Parathyroid adenoma (tissue), 2 donors: ENCODE measurements around the gene DNAJC28.
"Not testable (repeated sequence)": the region's sequence is repeated elsewhere in the genome, so short reads cannot be mapped to it uniquely, and the experiment has no call there.

Experiments used
- H2AFZ ChIP-seq: fragments of 300-600 bp; sonication (generic); one replicate; pipeline ENCODE4 v1.7.0; 2017; ENCODE audit warnings: antibody characterized with exemption, mild to moderate bottlenecking
- H3K27ac ChIP-seq: fragments of 300-600 bp; sonication (generic); one replicate; pipeline ENCODE4 v1.7.0; 2017
- H3K27me3 ChIP-seq: fragments of 300-600 bp; sonication (generic); one replicate; pipeline ENCODE4 v1.7.0; 2017; ENCODE audit warnings: low read length; ENCODE audit not compliant: control insufficient read depth, insufficient read depth
- H3K36me3 ChIP-seq: fragments of 300-600 bp; sonication (generic); one replicate; pipeline ENCODE4 v1.7.0; 2017; ENCODE audit warnings: low read length; ENCODE audit not compliant: control insufficient read depth, insufficient read depth
- H3K4me1 ChIP-seq: fragments of 300-600 bp; sonication (generic); one replicate; pipeline ENCODE4 v1.7.0; 2017; ENCODE audit warnings: control low read depth
- H3K4me2 ChIP-seq: fragments of 300-600 bp; sonication (generic); one replicate; pipeline ENCODE4 v1.7.0; 2017; ENCODE audit warnings: low read length
- H3K4me3 ChIP-seq: fragments of 300-600 bp; sonication (generic); one replicate; pipeline ENCODE4 v1.7.0; 2017; ENCODE audit warnings: low read depth, low read length
- H3K79me2 ChIP-seq: fragments of 300-600 bp; sonication (generic); one replicate; pipeline ENCODE4 v1.7.0; 2017; ENCODE audit warnings: control low read depth
- H3K9ac ChIP-seq: fragments of 300-600 bp; sonication (generic); one replicate; pipeline ENCODE4 v1.7.0; 2017; ENCODE audit warnings: mild to moderate bottlenecking
- H3K9me3 ChIP-seq: fragments of 300-600 bp; sonication (generic); one replicate; pipeline ENCODE4 v1.7.0; 2017; ENCODE audit warnings: low read length; ENCODE audit not compliant: control insufficient read depth
- TF ChIP-seq, protein P1 (sequence below): fragments of 300-600 bp; sonication (generic); IDR thresholded peaks from one replicate; pipeline ENCODE4 v1.7.0; 2017; ENCODE audit warnings: antibody characterized with exemption, mild to moderate bottlenecking
- donor health status: primary hyperparathyroidism.

DNAJC28 gene

GRCh38 chr21:33514229-33514628, 22.7 kb upstream of the DNAJC28 start:
- Histone ChIP-seq H3K4me1 (no peaks in the 10 kb centered on the region), H3K36me3 (no peaks in the 10 kb centered on the region), H3K9ac (no peak overlapping the region), H3K27me3 (no peaks in the 10 kb centered on the region), H3K4me3 (no peak overlapping the region), H2AFZ (no peak overlapping the region), H3K9me3 (no peaks in the 10 kb centered on the region), H3K4me2 (no peak overlapping the region), H3K27ac (no peak overlapping the region), H3K79me2 (no peaks in the 10 kb centered on the region)
- TF ChIP-seq, protein P1, sequence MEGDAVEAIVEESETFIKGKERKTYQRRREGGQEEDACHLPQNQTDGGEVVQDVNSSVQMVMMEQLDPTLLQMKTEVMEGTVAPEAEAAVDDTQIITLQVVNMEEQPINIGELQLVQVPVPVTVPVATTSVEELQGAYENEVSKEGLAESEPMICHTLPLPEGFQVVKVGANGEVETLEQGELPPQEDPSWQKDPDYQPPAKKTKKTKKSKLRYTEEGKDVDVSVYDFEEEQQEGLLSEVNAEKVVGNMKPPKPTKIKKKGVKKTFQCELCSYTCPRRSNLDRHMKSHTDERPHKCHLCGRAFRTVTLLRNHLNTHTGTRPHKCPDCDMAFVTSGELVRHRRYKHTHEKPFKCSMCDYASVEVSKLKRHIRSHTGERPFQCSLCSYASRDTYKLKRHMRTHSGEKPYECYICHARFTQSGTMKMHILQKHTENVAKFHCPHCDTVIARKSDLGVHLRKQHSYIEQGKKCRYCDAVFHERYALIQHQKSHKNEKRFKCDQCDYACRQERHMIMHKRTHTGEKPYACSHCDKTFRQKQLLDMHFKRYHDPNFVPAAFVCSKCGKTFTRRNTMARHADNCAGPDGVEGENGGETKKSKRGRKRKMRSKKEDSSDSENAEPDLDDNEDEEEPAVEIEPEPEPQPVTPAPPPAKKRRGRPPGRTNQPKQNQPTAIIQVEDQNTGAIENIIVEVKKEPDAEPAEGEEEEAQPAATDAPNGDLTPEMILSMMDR: no peak

DNA sequence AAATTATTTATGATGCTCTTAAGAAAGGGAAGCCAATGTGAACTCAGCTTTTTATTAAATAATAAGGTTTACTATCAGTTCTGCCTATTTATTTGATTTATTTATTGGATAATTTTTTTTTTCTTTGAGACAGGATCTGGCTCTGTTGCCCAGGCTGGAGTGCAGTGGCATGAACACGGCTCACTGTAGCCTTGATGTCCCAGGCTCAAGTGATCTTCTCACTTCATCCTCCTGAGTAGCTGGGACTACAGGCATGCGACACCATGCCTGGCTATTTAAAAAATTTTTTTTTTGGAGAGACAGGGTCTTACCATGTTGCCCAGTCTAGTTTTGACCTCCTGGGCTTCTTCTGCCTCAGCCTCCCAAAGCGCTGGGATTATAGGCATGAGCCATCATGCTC, 21.0 kb upstream of the DNAJC28 start:
- H3K4me3 ChIP-seq: no peak overlapping the region
- TF ChIP-seq, protein P1: no peak
- no peaks in the 10 kb centered on the region for H3K9me3 ChIP-seq
- no peak overlapping the region for H2AFZ ChIP-seq
- no peaks in the 10 kb centered on the region for H3K36me3 ChIP-seq
- no peak overlapping the region for H3K27ac ChIP-seq
- H3K9ac ChIP-seq: no peak overlapping the region
- H3K79me2 ChIP-seq: no peaks in the 10 kb centered on the region
- no peak overlapping the region for H3K4me2 ChIP-seq
- H3K27me3 ChIP-seq: no peaks in the 10 kb centered on the region
- H3K4me1 ChIP-seq: no peaks in the 10 kb centered on the region

DNA sequence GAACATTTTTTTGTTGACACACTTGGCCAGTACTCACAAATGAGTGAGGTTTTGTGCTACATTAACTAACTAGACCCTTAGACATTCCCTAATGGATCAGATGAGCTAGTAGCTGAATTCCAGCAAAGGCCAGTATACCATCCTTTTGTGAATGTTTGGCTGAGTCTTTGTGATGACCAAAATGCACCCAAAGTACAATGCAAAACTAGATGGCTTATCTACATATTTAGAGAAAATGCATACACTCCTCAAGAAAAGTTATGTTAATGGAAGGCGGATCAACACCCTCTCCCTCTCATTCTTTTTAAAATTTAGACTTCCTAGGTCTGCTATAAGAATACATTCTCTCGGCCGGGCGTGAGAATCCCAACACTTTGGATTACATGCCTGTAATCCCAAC, 20.1 kb upstream of the DNAJC28 start:
- H3K4me2 ChIP-seq: no peak overlapping the region
- H3K36me3 ChIP-seq: no peaks in the 10 kb centered on the region
- no peaks in the 10 kb centered on the region for H3K79me2 ChIP-seq
- no peaks in the 10 kb centered on the region for H3K4me1 ChIP-seq
- H2AFZ ChIP-seq: no peak overlapping the region
- no peak overlapping the region for H3K4me3 ChIP-seq
- H3K9me3 ChIP-seq: no peaks in the 10 kb centered on the region
- H3K9ac ChIP-seq: no peak overlapping the region
- no peaks in the 10 kb centered on the region for H3K27me3 ChIP-seq
- no peak overlapping the region for H3K27ac ChIP-seq
- TF ChIP-seq, protein P1: no peak

DNA sequence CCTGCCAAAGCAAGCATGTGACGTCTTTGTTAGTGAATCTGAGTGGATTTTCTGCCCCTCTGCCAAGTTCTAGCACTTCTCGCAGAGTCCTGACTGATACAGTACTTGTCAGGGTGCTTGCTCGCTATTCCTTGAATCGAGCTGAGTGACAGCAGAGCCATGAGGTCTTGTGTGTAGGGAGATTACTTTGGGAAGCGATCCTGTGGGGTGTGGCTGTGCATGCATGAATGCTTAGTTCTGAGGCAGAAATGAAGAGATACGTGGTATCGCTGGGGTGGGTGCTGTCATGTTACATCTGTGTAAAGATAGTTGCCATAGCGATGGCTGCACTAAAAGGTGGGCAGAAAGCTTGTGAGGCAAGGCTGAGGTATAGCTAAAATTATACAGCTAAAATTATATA, 19.3 kb upstream of the DNAJC28 start:
- TF ChIP-seq, protein P1: no peak

DNA sequence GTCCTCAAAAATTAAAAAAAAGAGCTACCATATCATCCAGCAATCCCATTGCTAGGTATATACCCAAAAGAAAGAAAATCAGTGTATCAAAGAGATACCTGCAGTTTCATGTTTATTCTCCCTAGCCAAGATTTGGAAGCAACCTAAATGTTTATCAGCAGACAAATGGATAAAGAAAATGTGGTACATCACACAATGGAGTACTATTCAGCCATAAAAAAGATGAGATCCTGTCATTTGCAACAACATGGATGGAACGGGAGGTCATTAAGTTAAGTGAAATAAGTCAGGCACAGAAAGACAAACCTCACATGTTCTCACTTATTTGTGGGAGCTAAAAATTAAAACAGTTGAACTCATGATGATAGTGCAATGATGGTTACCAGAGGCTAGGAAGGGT, 15.5 kb upstream of the DNAJC28 start:
- H3K9ac ChIP-seq, H3K79me2 ChIP-seq, H3K4me3 ChIP-seq, H3K27me3 ChIP-seq, H3K36me3 ChIP-seq, H2AFZ ChIP-seq, H3K9me3 ChIP-seq, H3K4me1 ChIP-seq, H3K4me2 ChIP-seq, H3K27ac ChIP-seq: not testable (repeated sequence)

More for the DNA sequence above, 19.3 kb upstream of the DNAJC28 start:
- Histone ChIP-seq H3K4me3 (no peak overlapping the region), H3K27ac (no peak overlapping the region), H3K79me2 (no peaks in the 10 kb centered on the region), H3K9ac (no peak overlapping the region), H3K36me3 (no peaks in the 10 kb centered on the region), H3K4me1 (no peaks in the 10 kb centered on the region), H3K9me3 (no peaks in the 10 kb centered on the region), H3K4me2 (no peak overlapping the region), H3K27me3 (no peaks in the 10 kb centered on the region), H2AFZ (no peak overlapping the region)
